GM21576 (cell line): Measurements from ENCODE around the gene RANBP10.
"Not testable (repeated sequence)": the region's sequence is repeated elsewhere in the genome, so short reads cannot be mapped to it uniquely, and the experiment has no call there.

Experiments used
- ATAC-seq: cut with Tn5 transposase; IDR thresholded peaks from one replicate; pipeline ENCODE4 v1.9.1; 2021; ENCODE audit warnings: mild to moderate bottlenecking, moderate library complexity; ENCODE audit not compliant: unreplicated experiment

Gene RANBP10

DNA sequence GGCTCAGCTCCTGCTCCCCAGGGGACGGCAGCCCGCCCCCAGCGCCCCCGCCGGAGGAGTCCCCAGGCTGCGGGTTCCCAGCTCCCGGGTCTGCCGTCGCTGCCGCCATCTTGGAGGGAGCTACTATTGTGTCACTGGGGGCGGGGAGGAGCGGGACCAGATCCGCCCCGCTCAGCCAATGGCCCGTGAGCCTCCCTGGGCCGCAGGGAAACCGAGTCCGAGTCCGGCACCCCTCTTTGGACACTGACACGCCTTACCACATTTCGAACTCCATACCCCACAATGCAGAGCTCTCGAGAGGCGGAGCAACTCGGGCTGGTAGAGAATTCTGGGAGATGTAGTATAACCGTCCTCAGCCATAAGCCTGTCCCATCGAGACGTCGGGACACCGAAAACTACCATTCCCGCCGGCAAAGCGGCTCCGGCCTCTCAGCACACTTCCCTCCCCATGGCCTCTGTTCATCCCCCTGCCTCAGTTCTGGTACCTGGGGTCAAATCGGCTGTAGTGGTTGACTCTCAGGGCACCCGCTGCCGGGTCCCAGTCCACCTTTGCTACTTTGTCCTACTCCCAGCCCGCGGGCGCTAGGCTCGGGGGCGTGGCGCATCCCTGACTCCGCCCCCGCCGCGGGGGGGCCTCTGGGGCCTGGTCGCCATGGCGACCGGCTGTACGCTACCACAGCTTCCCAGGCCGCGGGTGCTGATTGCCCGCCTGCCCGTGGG, at the start of gene RANBP10, which contains the start of gene TSNAXIP1:
Gene RANBP10 (minus strand): TSS at position 133 of the 720 bp plus-strand sequence. CDS start 24 bp downstream, at position 109.
Gene TSNAXIP1 (plus strand): TSS at position 462 of the 720 bp plus-strand sequence. CDS start 261 bp downstream, outside the sequence.
- peak; percentile 91 for ATAC-seq

DNA sequence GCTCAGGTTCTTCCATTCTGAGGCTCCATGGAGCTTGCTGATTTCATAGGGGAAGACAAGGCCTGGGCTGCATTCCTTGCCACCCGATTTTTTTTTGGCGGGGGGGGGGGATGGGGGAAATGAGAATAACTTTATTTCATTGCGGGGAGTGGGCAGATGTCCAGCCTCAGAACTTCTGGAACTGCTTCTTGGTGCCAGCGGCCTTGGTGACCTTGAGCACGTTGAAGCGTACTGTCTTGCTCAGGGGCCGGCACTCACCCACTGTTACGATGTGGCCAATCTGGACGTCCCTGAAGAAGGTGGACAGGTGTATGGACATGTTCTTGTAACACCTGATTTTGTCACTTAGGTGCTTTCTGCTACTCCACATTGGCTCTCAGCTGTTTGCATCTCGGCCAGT, 49.4 kb upstream of the RANBP10 start:
- no peak for ATAC-seq

DNA sequence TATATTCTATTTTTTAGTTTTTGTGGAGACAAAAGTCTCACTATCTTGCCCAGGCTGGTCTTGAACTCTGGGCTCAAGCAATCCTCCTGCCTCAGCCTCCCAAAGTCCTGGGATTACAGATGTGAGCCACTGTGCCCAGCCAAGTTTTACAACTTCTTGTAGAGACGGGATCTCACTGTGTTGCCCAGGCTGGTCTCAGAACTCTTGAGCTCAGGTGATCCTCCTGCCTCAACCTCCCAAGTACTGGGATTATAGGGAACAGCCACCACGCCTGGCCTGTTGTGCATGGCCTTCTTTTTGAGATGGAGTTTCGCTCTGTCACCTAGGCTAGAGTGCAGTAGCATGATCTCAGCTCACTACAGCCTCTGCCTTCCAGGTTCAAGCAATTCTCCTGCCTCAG, 47.3 kb upstream of the RANBP10 start:
- no peak for ATAC-seq

- no peak for ATAC-seq
Observed at GRCh38 chr16:67848118-67848517, 41.8 kb upstream of the RANBP10 start.

DNA sequence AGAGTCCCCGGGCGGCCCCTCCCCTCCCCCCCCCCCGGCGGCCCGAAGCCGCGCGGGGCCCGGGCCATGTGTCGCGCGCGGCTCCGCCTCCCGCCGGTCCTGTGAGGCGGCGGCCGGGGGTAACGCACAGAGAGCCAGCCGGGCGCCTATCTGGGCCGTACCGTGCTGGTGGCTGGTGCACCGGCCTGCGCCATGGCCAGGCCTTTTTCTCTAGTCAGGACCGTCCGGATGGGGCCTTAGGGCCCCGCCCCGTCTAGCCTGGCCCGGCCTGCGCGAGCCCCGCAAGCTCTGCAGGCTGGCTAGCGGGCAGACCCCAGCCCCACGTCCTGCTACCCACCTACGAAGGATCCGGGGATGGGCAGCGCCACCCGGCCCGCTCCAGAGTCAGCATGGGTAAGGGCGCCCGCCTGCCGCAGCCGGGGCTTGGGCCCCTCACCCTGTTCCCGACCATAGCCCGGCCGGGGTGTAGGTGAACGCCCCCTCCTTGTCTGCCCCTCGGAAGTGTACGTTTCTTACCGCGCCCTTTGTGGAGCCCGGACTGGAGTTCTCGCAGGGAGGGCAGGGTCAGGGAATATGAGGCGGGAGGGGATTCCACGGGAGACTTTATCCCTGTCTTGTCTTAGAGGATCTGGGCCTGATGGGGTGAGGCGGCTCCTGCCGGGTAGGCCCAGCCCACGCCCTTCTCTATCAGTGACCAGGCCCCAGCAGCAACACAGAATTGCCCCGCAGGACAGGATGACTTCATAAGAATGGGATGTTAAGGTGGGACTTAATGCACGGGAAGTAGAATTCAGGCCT, 40.9 kb upstream of the RANBP10 start, which contains the start of gene CENPT:
Gene CENPT (minus strand): TSS at position 630 of the 798 bp plus-strand sequence. CDS start 13,834 bp downstream, outside the sequence.
- ATAC-seq, result peak; percentile 29

DNA sequence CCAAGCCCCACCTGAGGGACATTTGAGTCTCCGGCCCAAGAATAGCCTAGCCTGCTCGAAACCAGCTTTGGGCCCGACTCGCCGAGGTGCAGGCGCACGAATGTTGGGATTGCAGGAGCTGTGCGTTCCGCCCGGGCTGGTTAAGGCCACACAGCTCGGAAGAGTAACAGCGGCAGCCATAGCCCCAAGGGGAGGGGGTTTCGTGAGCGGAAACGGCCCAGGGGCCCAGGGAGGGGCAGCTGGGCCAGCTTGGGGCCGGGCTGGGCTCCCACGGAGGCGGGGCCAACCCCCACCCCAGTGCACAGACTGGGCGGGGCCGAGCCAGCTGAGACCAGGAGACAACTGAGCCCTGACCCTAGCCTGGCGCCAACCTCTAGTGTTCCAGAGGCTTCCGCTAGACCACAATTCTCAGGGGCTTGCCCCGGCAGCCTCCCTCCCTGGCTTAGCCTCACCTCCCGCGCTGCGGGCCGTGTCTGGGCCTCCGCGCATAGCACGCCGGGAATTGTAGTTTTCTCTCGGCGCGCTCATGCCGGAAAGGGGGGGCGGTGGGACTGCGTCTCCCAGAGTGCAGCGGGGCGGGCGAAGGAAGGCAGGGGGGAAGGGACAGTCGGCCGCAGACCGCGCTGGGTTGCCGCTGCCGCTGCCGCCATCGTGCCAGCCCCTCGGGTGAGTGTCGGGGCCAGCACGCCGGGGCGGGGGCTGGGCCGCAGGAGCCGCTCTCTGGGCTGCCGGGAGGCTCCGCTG, 40.1 kb upstream of the RANBP10 start, which contains the start of gene NUTF2:
Gene NUTF2 (plus strand): TSS at position 614 of the 744 bp plus-strand sequence. CDS start 18,198 bp downstream, outside the sequence.
- peak; percentile 52 for ATAC-seq

- no peak for ATAC-seq
Observed at GRCh38 chr16:67846063-67846319, 39.6 kb upstream of the RANBP10 start.

DNA sequence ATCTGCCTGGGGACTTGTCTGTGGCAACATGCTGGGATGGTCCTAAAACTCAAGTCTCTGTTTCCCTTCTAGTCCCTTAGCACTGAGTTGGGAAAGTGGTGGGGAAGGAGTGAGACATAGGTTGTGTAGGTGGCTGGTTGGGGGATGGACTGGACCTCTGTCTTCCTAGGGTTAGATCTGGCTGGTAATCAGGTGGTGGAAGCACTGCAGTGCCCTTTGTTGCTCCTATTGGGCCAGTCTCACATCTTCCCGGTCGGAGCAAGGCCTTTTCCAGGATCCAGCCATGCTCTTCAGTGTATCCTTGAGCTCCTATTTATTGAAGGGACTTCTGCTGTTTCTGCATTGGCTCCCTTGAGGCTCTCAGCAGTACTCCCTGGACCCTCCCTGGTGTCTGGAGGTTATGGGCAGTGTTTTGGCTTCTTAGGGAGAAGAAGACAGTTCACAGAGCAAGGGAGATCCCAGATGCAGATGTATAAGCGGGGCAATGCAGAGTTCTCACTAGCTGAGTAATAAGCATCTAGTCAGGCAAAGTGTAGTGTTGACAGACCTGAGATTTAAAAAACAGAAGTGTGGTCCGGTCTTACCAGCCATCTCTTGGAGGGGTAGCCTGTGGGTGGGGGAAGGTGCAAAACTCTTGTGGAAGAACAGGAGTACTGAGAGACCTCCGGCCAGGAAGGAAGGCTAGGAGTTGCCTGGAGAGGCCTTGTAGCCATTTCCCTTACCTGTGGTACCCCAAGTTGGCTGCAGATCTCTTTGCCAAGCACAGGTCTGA, 39.1 kb upstream of the RANBP10 start:
- ATAC-seq, result no peak

GRCh38 chr16:67844497-67844896, 38.1 kb upstream of the RANBP10 start:
- no peak for ATAC-seq

DNA sequence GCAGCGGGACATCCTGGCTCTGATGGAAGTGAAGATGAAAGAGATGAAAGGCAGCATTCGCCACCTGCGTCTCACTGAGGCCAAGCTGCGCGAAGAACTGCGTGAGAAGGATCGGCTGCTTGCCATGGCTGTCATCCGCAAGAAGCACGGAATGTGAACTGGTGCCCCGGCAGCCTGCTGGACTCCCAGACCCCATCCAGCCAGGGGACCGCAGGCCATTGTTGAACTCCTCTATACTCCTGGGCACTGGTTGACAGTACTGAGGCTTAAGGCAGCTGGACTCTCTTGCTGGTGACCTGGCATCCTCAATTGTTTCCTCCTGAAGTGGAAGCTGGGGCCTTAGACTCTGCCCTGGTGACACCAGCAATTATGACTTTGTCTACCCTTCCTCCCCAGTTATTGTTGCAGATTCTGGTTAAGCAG, 37.0 kb upstream of the RANBP10 start:
- ATAC-seq, result no peak

- ATAC-seq, result peak; percentile 10
Observed at GRCh38 chr16:67842509-67843342, 36.4 kb upstream of the RANBP10 start.

DNA sequence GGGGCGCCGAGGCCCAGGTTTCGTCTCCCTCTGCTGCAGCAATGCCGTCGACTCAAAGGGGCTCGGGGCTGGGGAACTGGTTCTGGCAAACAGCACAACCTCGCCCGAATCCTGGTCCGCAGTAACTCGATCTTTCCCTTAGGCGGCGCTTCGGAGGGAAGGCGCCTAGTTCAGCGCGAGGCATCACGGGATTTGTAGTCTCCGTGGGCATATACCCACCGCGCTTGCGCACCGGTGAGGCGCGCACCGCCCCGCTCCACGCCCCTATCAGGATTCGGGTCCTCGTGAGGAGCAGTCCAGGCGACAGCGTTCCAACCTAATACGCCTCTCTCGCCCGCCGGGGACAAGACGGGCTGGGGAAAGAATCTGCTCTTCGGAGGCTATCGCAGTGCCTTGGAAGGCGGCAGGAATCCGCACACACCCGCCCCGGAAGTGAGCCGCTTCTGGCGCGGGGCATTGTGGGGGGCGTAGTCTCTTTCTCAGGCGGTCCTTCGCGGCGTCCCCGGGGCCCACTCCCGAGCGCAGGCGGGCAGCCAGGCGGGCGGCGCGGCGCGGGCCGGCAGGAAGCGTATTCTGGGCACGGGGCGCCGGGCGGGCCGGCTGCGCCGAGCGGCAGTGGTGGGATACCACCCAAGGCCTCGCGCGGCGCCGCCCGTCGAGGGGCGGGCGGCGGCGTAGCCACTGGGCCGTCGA, 35.6 kb upstream of the RANBP10 start, which contains the start of gene THAP11:
Gene THAP11 (plus strand): TSS at position 505 of the 693 bp plus-strand sequence. CDS start 235 bp downstream, outside the sequence.
- peak; percentile 40 for ATAC-seq

DNA sequence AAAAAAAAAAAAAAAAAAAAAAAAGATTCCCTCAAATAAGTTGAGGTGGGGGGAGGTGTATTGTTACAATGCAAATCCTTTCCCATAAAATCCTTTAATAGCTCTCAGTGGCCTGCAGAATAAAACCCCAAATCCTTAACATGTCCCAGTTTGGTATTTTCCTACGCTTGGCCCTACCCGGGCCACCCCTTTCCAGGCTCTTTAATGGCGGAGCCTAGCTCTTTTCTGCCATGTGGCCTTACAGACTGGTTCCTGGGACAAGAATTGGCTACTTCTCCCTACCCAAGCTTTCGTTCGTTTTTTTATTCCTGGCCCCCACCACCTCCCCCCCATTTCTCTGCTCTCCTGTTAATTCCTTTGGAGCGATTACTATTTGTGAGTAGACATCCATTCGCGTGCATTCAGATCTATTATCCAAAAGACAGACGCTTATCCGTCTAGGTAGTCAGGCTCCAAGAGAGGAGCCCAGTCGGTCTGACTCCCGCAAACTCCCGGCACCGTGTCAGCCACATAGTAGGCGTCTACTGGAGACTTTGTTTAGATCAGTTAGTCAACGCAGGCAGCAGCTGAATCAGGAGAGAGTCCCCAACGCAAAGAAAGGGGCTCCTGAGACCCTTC, 34.9 kb upstream of the RANBP10 start:
- ATAC-seq, result no peak

GRCh38 chr16:67837811-67838210, 31.5 kb upstream of the RANBP10 start:
- no peak for ATAC-seq

GRCh38 chr16:67837190-67837589, 30.8 kb upstream of the RANBP10 start:
- not testable (repeated sequence) for ATAC-seq

DNA sequence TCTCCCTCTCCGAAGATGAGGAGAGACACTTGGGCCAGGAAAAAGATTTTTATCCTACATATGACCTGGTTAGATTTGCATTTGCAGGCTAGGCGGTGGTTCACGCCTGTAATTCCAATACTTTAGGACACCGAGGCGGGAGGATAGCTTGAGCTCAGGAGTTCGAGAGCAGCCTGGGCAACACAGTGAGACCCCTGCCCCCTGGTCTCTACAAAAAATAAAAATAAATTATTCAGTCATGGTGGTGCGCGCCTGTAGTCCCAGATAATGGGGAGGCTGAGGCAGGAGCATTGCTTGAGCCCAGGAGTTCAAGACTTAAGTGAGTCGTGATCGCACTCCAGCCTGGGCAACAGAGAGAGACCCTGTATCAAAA, 27.9 kb upstream of the RANBP10 start:
- no peak for ATAC-seq

DNA sequence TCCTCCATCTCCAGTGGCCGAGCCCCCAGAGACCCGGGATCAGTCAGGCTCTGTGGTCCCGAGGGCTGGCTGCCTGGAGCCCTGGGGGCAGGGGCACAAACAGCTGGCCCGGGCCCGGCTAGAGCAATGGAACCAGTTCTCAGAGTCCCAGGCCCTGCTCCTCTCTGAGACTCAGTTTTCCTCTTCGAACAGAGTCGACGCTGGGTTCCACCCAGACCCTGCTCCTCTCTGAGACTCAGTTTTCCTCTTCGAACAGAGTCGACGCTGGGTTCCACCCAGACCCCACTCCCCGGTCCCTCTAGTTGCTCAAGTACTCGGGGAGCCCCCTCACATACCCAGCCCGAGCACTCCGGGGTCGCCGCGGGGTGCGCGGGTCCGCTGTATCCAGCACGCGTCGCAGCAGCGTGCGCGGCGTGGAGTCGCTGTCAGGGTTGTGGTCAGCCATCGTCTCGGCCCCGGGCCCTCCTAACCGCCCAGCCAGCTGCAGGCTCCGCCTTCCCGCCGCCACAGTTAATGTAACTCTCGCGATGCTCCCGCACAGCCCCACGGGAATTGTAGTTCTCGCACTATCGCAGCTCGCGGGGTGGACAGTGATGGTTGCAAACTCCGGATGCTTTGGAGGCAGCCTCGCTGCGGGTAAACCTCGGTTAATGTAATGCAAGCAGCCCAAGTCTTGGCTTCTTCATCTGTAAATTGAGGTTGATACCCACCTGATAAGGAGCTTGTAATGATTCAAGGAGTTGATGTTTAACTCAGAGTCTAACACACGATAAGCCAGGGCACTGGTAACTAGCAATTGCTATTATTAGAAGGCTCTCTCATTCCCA, 27.3 kb upstream of the RANBP10 start:
- ATAC-seq, result peak; percentile 97

GRCh38 chr16:67833030-67833414, 26.7 kb upstream of the RANBP10 start:
- no peak for ATAC-seq
